ENCODE results near the gene AIFM3. TPM values are rescaled to one million over a fixed set of nuclear protein-coding genes. Genes with fewer than 3 reads are reported as not detected.

The AIFM3 gene
- total and polyA plus RNA-seq, 2 of the 4 experiments (the other 2 are of a cell fraction): 0.09 to 0.18 TPM

- Histone ChIP-seq H4K8ac (ENCODE audit: low read depth in 2 of 2, low read length in 2 of 2) (no peak overlapping the region), H3K56ac (ENCODE audit: extremely low read depth, insufficient read depth, low read length) (no peak overlapping the region), H3K4me2 (ENCODE audit: low read depth, low read length) (no peak overlapping the region), H3K27me3 (ENCODE audit: control insufficient read depth, insufficient read depth, low read length) (no peaks in the 10 kb centered on the region), H3K9me1 (ENCODE audit: insufficient read depth, low read length) (no peaks in the 10 kb centered on the region), H3K4ac (ENCODE audit: low read depth, low read length) (no peak overlapping the region), H3K9me3 (ENCODE audit: control insufficient read depth, insufficient read depth, low read length) (no peaks in the 10 kb centered on the region), H2BK120ac (ENCODE audit: low read depth, low read length) (no peak overlapping the region), H2BK20ac (ENCODE audit: low read depth, low read length) (no peak overlapping the region), H2AK9ac (replicated peaks; ENCODE audit: low read depth, low read length, poor library complexity) (no peak overlapping the region), H2AK5ac (ENCODE audit: low read depth, low read length) (no peak overlapping the region), H3K18ac (ENCODE audit: low read depth, low read length) (no peak overlapping the region), H4K91ac (ENCODE audit: insufficient read depth, low read depth, low read length) (no peak overlapping the region), H3K9ac (ENCODE audit: low read depth, low read length) (no peak overlapping the region), H2BK15ac (ENCODE audit: low read depth, low read length) (no peak overlapping the region), H3K79me1 (ENCODE audit: low read depth in 1 of 2, low read length in 2 of 2) (peaks cover 3 to 23% of the 10 kb centered on the region in 2 experiments; a peak in 3 of 4 replicates), H3K4me1 (ENCODE audit: control insufficient read depth, insufficient read depth, low read length) (peaks cover 4% of the 10 kb centered on the region), H4K20me1 (ENCODE audit: insufficient read depth, low read length) (peaks cover 4% of the 10 kb centered on the region; the same call in 1 of the 2 replicates), H2BK5ac (ENCODE audit: low read depth, low read length, poor library complexity, severe bottlenecking) (no peak overlapping the region), H3K4me3 (ENCODE audit: insufficient read depth, low read depth, low read length) (no peak overlapping the region), H3K23ac (ENCODE audit: low read depth, low read length) (no peak overlapping the region), H3K27ac (ENCODE audit: insufficient read depth, low read length) (no peak overlapping the region), H3K14ac (replicated peaks; ENCODE audit: low read depth, low read length) (no peak overlapping the region), H2AFZ (replicated peaks; ENCODE audit: low read length, poor library complexity) (no peak overlapping the region), H4K5ac (ENCODE audit: low read depth, low read length) (no peak overlapping the region), H3K36me3 (ENCODE audit: control insufficient read depth, insufficient read depth, low read length) (peaks cover 68% of the 10 kb centered on the region)
- dilution Hi-C loops (cut with HindIII; ENCODE audit: low sequenced_read_pairs, unreplicated experiment) (no loop called here), in situ Hi-C loops (cut with MboI; ENCODE audit: low sequenced_read_pairs) (no loop called here), intact Hi-C loops (cut with micrococcal nuclease) (no loop called here)
- ATAC-seq (ENCODE audit: low read depth) (no peak), DNase-seq (no peak)
- no TSS peak for BruUV-seq (replicated peaks)
- CTCF ChIA-PET: no interaction called here
- POLR2A ChIA-PET (ENCODE audit: unreplicated experiment): no interaction called here
- TF ChIP-seq MAFK (IDR thresholded peaks at IDR 0.05; ENCODE audit: low read depth, low read length): no peak
- WGBS, 2 experiments (ENCODE audit: extremely low coverage in 2 of 2, insufficient read length in 1 of 2): 80% methylated on average over 1 of the region's 23 CpGs; no CpG with 5 or more reads in 1 of the 2 experiments
Observed at GRCh38 chr22:20995329-20996030, 28.4 kb downstream of the AIFM3 start.

Data from IMR-90 (cell line).